B cell (primary cell): ENCODE measurements around the gene S100A9.

Experiments
- EZH2 ChIP-seq: IDR thresholded peaks from 2 replicates; pipeline ENCODE4 v1.6.1; 2012; ENCODE audit warnings: borderline replicate concordance, low read depth, mild to moderate bottlenecking, moderate library complexity, low read length; ENCODE audit not compliant: insufficient read depth, poor library complexity, severe bottlenecking
- TF ChIP-seq, protein P1 (sequence below): fragments of 200-600 bp; IDR thresholded peaks from one replicate; pipeline ENCODE4 v1.8.0; 2022; ENCODE audit warnings: antibody characterized with exemption, mild to moderate bottlenecking

DNA sequence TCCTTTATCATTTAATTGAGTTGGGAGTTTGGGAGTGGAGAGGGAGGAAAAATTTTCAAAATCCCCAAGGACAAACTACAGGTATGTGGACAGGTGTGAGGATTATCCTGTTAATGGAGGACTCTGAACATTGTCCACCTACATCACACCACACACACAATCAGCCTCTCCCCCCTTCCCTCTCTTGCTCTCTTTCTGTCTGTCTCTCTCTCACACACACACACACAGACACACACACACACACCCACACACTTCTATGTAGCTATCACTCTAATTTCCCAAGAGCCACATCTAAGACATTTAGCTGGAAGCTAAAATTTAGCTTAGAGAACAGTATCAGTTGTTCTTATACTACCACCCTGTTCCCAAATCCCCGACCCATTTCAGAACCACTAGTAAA is 31.7 kb downstream of the S100A9 start:
- TF ChIP-seq, protein P1, sequence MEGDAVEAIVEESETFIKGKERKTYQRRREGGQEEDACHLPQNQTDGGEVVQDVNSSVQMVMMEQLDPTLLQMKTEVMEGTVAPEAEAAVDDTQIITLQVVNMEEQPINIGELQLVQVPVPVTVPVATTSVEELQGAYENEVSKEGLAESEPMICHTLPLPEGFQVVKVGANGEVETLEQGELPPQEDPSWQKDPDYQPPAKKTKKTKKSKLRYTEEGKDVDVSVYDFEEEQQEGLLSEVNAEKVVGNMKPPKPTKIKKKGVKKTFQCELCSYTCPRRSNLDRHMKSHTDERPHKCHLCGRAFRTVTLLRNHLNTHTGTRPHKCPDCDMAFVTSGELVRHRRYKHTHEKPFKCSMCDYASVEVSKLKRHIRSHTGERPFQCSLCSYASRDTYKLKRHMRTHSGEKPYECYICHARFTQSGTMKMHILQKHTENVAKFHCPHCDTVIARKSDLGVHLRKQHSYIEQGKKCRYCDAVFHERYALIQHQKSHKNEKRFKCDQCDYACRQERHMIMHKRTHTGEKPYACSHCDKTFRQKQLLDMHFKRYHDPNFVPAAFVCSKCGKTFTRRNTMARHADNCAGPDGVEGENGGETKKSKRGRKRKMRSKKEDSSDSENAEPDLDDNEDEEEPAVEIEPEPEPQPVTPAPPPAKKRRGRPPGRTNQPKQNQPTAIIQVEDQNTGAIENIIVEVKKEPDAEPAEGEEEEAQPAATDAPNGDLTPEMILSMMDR, result no peak
- TF ChIP-seq EZH2, result no peak
